NCI-H510A treated with DMSO at 0.1 percent for 48 hours (cell line): ENCODE data around the gene SELENOH.

Source experiments
- DNase-seq: peaks from one replicate; lab custom pipeline; 2025; lab: John Stamatoyannopoulos, UW

The SELENOH gene

GRCh38 chr11:57746920-57747319, 5.6 kb downstream of the SELENOH start:
- DNase-seq = no peak

DNA sequence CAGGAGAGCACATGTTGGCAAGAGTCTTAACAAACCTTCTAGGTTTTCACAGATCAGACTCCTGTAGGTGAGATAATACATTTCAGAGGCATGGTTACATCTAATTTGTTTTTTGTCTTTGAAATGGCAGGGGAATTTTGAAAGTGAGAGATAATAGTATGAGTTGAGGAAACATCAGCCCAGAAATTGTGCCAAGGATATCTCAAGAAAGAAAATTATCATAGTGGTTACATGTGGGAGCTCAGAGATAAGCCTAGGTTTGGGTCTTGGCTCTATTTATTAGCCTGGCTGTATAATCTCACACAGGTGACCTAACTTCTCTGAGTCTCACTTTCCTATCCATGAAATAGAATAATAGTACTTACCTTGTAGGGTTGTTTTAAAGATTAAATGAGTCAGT, 9.9 kb downstream of the SELENOH start:
- no peak for DNase-seq

- DNase-seq = peak; percentile 43
These were observed 10.5 kb downstream of the SELENOH start, which contains the start of gene BTBD18 for GRCh38 chr11:57751676-57752253. TSS of gene BTBD18 (minus strand) at chr11:57751819. CDS start at chr11:57751188, 631 bp downstream.

- no peak for DNase-seq
These were observed 11.7 kb downstream of the SELENOH start for GRCh38 chr11:57752954-57753353.

GRCh38 chr11:57758174-57758573, 16.9 kb downstream of the SELENOH start:
- no peak for DNase-seq

DNA sequence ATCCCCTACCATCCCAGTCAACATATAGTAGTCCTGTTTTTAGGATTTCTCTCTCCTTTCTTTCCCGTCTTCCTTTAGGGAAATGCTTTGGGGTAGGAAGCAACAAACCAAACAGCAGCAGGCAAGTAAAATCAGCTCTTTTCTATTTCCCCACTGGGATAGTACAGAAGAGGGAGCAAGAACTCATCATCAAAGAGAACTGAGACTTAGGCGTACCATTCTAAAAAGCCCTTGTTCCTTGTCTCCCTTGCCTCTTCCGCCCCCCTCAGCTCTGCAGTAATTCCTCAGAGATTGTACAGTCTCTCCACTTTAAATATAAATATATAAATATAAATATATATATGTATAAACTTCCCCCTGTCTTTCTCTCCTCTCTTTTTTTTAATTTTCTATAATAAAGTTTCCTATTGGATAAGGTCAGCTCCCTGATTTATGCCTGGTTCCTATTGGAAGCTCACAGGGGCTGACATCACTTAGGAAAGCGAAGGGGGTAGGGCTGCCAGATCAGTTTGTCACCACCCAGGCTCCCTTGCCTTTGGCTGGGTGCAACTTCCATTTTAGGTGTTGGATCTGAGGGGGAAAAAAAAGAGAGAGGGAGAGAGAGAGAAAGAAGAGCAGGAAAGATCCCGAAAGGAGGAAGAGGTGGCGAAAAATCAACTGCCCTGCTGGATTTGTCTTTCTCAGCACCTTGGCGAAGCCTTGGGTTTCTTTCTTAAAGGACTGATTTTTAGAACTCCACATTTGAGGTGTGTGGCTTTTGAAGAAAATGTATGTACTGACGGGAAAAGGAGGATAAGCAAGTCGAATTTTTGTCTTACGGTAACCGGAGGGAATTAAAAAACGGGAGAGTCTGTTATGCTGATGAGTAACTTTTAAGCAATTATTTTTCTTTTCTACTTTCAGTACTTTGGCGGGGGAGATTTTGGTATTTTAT, 20.3 kb downstream of the SELENOH start, which contains the start of gene CTNND1:
Gene CTNND1, plus strand, starts transcription at position 502 of the 934 bp plus-strand sequence. CDS start 29,677 bp downstream, outside the sequence.
- peak; percentile 92 for DNase-seq

DNA sequence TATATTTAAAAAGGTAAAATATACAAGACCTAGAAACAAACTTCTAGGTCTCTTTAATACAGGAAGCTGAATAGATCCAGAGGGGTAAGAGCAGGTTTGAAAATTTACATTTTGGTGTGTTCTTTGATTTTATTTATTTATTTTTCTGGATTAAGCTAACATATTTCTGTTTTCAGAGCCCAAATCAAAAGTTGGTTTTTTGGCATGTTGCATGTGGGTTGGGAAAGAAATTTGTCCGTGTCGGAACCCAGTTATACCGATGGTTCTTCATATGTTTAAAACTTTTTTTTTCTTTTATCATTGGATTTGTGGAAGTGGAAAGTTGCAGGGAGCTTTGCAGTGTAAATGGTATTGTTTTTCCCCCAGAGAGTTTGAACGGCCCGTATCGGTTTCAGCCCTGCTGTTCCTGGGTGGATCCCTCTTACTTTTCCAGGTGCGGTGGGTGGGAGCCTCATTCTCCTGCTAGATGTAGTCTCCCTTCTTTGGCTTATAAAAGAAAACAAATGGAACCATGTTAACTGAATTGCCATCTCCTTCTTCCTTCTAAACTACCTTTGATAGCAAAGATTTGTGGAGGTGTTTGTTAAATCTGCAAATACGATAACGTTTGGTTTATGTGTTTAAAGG, 21.1 kb downstream of the SELENOH start:
- peak; percentile 21 for DNase-seq

DNA sequence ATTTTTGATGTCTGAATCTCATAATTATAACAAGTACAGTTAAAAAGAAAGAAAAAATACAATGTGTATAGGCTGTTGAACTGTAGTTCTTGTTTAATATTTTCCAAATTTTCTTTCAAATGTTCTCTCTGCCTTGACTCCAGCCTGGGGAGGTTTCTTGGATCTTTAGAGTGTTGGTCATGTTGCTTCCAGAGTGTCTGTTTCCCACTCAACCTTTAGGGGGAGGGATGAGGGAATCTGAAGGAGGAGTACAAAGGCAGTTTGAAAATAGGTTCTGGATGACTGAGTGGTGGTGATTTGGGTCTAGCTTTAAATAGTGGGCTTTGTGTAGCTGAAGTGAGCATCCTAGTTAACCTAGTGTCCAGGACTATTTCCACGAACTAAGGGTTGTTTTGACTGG, 22.3 kb downstream of the SELENOH start:
- DNase-seq = peak; percentile 8

GRCh38 chr11:57764021-57764420, 22.7 kb downstream of the SELENOH start:
- no peak for DNase-seq

- no peak for DNase-seq
These were observed 23.3 kb downstream of the SELENOH start for GRCh38 chr11:57764566-57764965.

DNA sequence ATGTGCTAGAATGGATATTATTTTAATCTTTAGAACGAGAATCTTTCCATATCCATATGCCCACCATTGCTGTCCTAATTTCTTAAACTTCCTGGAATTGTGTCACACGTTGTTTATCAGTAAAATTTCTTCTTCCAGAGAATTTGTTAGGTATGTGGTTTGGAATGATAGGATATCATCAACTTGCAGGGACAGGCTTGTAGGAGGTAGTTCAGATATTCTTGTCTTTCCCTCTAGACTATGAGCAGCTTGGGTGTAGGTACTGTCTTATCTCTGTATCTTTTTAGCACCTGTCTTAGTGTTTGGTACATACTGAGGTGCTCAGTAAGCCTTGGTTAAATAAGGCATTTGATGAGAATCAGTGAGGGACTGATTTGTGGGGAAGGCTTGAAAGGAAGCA, 23.7 kb downstream of the SELENOH start:
- DNase-seq = no peak

- DNase-seq = no peak
These were observed 29.5 kb downstream of the SELENOH start for GRCh38 chr11:57770793-57771192.

DNA sequence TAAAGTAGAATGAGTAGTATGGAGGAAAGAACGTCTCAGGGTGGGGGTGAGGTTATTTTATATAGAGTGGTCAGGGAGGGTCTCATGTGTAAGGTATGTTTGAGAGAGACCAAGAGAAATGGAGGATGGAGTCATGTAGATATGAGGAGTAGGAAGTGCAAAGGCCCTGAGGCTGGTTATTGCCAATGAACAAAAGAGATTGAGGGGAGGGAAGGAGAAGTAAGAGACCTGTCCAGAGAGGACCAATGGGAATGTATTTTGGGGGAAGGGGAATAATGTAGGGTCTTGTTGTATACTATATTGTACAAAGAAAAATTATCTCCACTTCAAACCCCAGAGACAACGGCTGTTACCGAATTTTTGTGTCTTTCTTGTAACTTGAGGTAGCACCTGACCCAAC, 30.1 kb downstream of the SELENOH start:
- DNase-seq = no peak

DNA sequence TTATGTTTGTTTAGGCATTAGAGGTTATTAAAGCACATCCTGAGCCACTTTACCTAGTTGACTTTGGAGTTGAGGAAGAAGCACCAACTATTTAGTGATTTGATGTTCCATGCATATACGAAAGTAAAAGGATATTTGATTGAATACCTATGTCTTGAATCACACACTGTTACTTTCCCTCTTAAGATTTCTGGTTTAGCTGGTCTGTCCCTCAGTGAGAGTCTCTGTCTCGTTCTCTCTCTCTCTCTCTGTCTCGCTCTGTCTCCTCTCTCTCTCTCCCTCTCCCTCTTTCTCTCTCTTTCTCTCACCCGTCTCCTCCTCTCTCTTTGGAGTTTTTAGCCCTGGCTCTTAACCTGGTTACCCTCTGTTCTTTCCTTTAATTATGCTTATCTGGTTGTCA, 31.3 kb downstream of the SELENOH start:
- no peak for DNase-seq

GRCh38 chr11:57773026-57773598, 31.8 kb downstream of the SELENOH start:
- DNase-seq = no peak

GRCh38 chr11:57775491-57775890, 34.2 kb downstream of the SELENOH start:
- DNase-seq = no peak

DNA sequence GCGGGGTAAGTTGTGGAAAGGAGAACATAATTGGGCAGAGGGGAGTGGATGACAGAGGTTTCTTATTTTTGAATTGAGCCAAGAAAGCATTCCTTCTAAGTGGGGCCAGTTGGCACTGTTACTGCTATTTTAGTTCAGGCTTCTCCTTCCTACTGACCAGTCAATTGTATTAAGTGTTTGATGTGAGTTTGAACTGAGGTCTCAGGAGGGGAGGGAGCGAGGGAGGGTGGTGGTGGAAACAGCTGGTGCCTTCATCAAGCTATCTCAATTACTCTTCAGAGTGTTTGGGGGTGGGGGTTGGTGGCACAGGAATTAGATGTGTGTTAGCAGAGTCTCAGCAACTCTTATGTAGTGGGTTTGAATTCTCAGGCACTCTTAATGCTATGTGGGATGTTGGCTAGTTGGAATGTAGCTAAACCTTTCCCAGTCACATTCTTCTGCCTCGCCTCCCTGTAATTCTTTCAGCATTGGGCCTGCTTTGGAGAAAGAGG, 34.8 kb downstream of the SELENOH start:
- no peak for DNase-seq

- no peak for DNase-seq
These were observed 35.4 kb downstream of the SELENOH start for GRCh38 chr11:57776577-57777210.

- no peak for DNase-seq
These were observed 36.7 kb downstream of the SELENOH start for GRCh38 chr11:57777969-57778317.

- peak; percentile 79 for DNase-seq
These were observed 37.2 kb downstream of the SELENOH start for GRCh38 chr11:57778318-57779037.

DNA sequence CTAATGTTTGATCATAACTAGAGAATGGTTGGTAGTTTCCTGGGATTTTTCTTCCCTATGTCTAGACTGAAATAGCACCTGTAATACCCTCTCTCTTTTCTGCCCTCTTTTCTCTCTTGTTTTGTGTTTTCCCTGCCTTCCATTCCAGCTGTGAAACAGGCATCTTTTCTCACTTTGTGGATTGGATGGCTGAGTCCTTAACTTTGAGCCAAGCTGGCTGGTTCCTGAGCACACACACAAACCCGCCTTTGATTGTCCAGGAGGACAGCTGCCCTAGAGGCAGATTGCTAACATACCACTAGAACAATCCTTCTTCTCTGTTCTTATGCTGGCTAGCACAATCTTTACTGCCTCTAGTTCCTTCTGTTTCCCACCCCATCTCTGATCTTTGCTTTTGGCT, 38.0 kb downstream of the SELENOH start:
- no peak for DNase-seq
